A549 (cell line): ENCODE results near the gene INSIG1. TPM values are rescaled to one million over a fixed set of nuclear protein-coding genes. Genes with fewer than 3 reads are reported as not detected.

ENCODE experiments used
- ATAC-seq, 2 experiments: fragments of 200-7000 bp in 1 of 2; fragments of >200 bp in 1 of 2; cut with Nextera tagmentation in 1 of 2; cut with Tn5 transposase in 1 of 2; 3 replicates each; pipeline versions ENCODE4 v1.8.0 to v1.9.1; 2018 to 2020; ENCODE audit warnings: mild to moderate bottlenecking in 1 of 2, moderate library complexity in 1 of 2
- CTCF ChIA-PET: fragments of 300-600 bp; sonication (Branson Sonifier 250); formaldehyde crosslinking; extraction: SDS; loops from one replicate; lab custom pipeline; 2021; ENCODE audit warnings: antibody characterized with exemption, inconsistent platforms; lab: Yijun Ruan, JAX
- POLR2A ChIA-PET: fragments of 350-600 bp; formaldehyde crosslinking; extraction: SDS; loops from one replicate; lab custom pipeline; 2021; ENCODE audit warnings: antibody characterized with exemption, inconsistent platforms; lab: Yijun Ruan, JAX
- DNase-seq, 2 experiments: peaks; one replicate each; pipeline versions ENCODE4 v3.0.0 to v3.0.0-alpha.2; 2011 to 2016; ENCODE audit warnings: low read depth in 1 of 2, low spot score in 1 of 2
- FAIRE-seq: peaks from 2 replicates; lab custom pipeline; 2011; peaks lifted over from hg19 to GRCh38; lab: Jason Lieb, UNC
- H3K27ac ChIP-seq, 2 experiments: fragments of >200 bp; sonication (Bioruptor Twin); formaldehyde crosslinking; 3 replicates each; pipeline ENCODE4 v1.5.1; 2016 to 2017
- H3K4me1 ChIP-seq: fragments of >200 bp; sonication (Bioruptor Twin); formaldehyde crosslinking; 3 replicates; pipeline ENCODE4 v1.6.1; 2016
- H3K4me2 ChIP-seq: fragments of >200 bp; sonication (Bioruptor Twin); formaldehyde crosslinking; 3 replicates; pipeline ENCODE4 v1.6.1; 2016
- H3K4me3 ChIP-seq: fragments of >200 bp; sonication (Bioruptor Twin); formaldehyde crosslinking; 3 replicates; pipeline ENCODE4 v1.5.1; 2016
- H3K9me3 ChIP-seq: fragments of >200 bp; sonication (Bioruptor Twin); formaldehyde crosslinking; 3 replicates; pipeline ENCODE4 v1.6.1; 2016
- ATOH8 ChIP-seq: fragments of 250-450 bp; sonication (Bioruptor Pico); IDR thresholded peaks from 2 replicates; pipeline ENCODE4 v1.5.0; 2020; ENCODE audit warnings: low read depth, mild to moderate bottlenecking, moderate library complexity
- CBX2 ChIP-seq: fragments of 200-600 bp; sonication (generic); IDR thresholded peaks from 2 replicates; pipeline ENCODE4 v1.6.1; 2016; ENCODE audit warnings: low read depth, mild to moderate bottlenecking, borderline replicate concordance
- CHD2 ChIP-seq: fragments of 150-350 bp; IDR thresholded peaks from 2 replicates; pipeline ENCODE4 v1.6.1; 2014; ENCODE audit warnings: low read length; ENCODE audit not compliant: partially characterized antibody
- CTCF ChIP-seq: fragments of >200 bp; sonication (Bioruptor Twin); formaldehyde crosslinking; IDR thresholded peaks from 3 replicates; pipeline ENCODE4 v1.5.1; 2016
- EHMT2 ChIP-seq: fragments of 200-600 bp; sonication (generic); IDR thresholded peaks from 2 replicates; pipeline ENCODE4 v1.6.1; 2016; ENCODE audit warnings: antibody characterized with exemption, low read depth, mild to moderate bottlenecking, moderate library complexity
- ELK1 ChIP-seq: fragments of 150-350 bp; IDR thresholded peaks from 2 replicates; pipeline ENCODE4 v1.6.1; 2014; ENCODE audit warnings: low read depth, mild to moderate bottlenecking, low read length
- ESRRA ChIP-seq: fragments of 150-350 bp; IDR thresholded peaks from 2 replicates; pipeline ENCODE4 v1.6.1; 2014; ENCODE audit warnings: mild to moderate bottlenecking, low read length, borderline replicate concordance
- HDAC2 ChIP-seq: fragments of 200-600 bp; sonication (generic); IDR thresholded peaks from 2 replicates; pipeline ENCODE4 v1.6.1; 2016
- HOXB13 ChIP-seq: fragments of 250-450 bp; sonication (Bioruptor Pico); IDR thresholded peaks from 2 replicates; pipeline ENCODE4 v1.5.0; 2020; ENCODE audit warnings: low read depth, mild to moderate bottlenecking, moderate library complexity
- MAX ChIP-seq: IDR thresholded peaks from 2 replicates; pipeline ENCODE4 v1.6.1; 2012
- MAZ ChIP-seq: fragments of 150-350 bp; IDR thresholded peaks from 2 replicates; pipeline ENCODE4 v1.6.1; 2014; ENCODE audit warnings: antibody characterized with exemption, low read depth, low read length, borderline replicate concordance
- MYC ChIP-seq: IDR thresholded peaks from 2 replicates; pipeline ENCODE4 v1.6.1; 2012; ENCODE audit warnings: mild to moderate bottlenecking, inconsistent platforms, low read length, improper control_type of control experiment, borderline replicate concordance
- NFE2L2 ChIP-seq: fragments of 150-350 bp; conservative IDR thresholded peaks from 2 replicates; pipeline ENCODE4 v1.6.1; 2014; ENCODE audit warnings: low read length
- NPAS2 ChIP-seq: fragments of 250-450 bp; sonication (Bioruptor Pico); IDR thresholded peaks from 2 replicates; pipeline ENCODE4 v1.8.0; 2022; ENCODE audit warnings: mild to moderate bottlenecking, moderate library complexity, borderline replicate concordance
- NR3C1 ChIP-seq: fragments of >200 bp; sonication (Bioruptor Twin); formaldehyde crosslinking; IDR thresholded peaks from 3 replicates; pipeline ENCODE4 v1.6.1; 2017
- PBX3 ChIP-seq: IDR thresholded peaks from 2 replicates; pipeline ENCODE4 v1.6.1; 2012
- PHF8 ChIP-seq: fragments of 200-600 bp; sonication (generic); IDR thresholded peaks from 2 replicates; pipeline ENCODE4 v1.6.1; 2016; ENCODE audit warnings: low read depth, mild to moderate bottlenecking, antibody characterized with exemption, moderate library complexity, borderline replicate concordance
- RARB ChIP-seq: fragments of 250-450 bp; sonication (Bioruptor Pico); IDR thresholded peaks from 2 replicates; pipeline ENCODE4 v1.8.0; 2021; ENCODE audit warnings: mild to moderate bottlenecking, moderate library complexity
- SREBF2 ChIP-seq: fragments of 450-650 bp; IDR thresholded peaks from 2 replicates; pipeline ENCODE4 v1.6.1; 2014; ENCODE audit warnings: mild to moderate bottlenecking, moderate library complexity
- TFCP2L1 ChIP-seq: fragments of 250-450 bp; sonication (Bioruptor Pico); IDR thresholded peaks from 2 replicates; pipeline ENCODE4 v1.5.0; 2021; ENCODE audit warnings: mild to moderate bottlenecking
- ZFP36 ChIP-seq: fragments of 450-650 bp; IDR thresholded peaks from 2 replicates; pipeline ENCODE4 v1.6.1; 2014; ENCODE audit warnings: borderline replicate concordance; ENCODE audit not compliant: partially characterized antibody
- WGBS: methylation state at CpG from one replicate; pipeline ENCODE4 v1.1.6; 2017; ENCODE audit errors: missing lambda C conversion rate; 5-methylcytosine and 5-hydroxymethylcytosine counted together
- polyA plus RNA-seq, 4 experiments: library from polyadenylated mRNA; depleted of rRNA in 3 of 4; stranded (reverse); fragments of >200 nt; fragmentation: RNase III in 1 of 4; extraction: RNeasy Plus Mini Kit Qiagen cat#74134 plus additional on column Dnase treatment in 1 of 4; gene quantifications; 2 replicates in 3 of 4; 3 replicates in 1 of 4; pipeline ENCODE4 v1.2.3, GENCODE V29; 2011 to 2017

INSIG1 gene
- polyA plus RNA-seq, 2 of the 4 experiments (the other 2 are of a cell fraction) = 19.7 to 33.4 TPM

GRCh38 chr7:155255621-155256020, 42.1 kb upstream of the INSIG1 start:
- CTCF ChIA-PET = no interaction called here
- no peaks in the 10 kb centered on the region for H3K4me1 ChIP-seq
- TF ChIP-seq CHD2 (no peak), MAZ (no peak), ESRRA (no peak), MYC (no peak), PHF8 (no peak), EHMT2 (no peak), ELK1 (no peak), RARB (CRISPR knock-in tag) (no peak), CTCF (no peak), NFE2L2 (no peak), HDAC2 (no peak), HOXB13 (CRISPR knock-in tag) (no peak), PBX3 (no peak), ATOH8 (CRISPR knock-in tag) (no peak), TFCP2L1 (no peak), ZFP36 (no peak), MAX (no peak), NPAS2 (no peak)

GRCh38 chr7:155256081-155256760, 41.5 kb upstream of the INSIG1 start:
- no peak overlapping the region for H3K4me2 ChIP-seq
- no peak for ATAC-seq
- FAIRE-seq = no peak
- DNase-seq = no peak
- no peak overlapping the region for H3K27ac ChIP-seq
- ChIA-PET CTCF (no interaction called here), POLR2A (no interaction called here)
- H3K9me3 ChIP-seq = no peaks in the 10 kb centered on the region
- TF ChIP-seq NR3C1 (no peak), EHMT2 (no peak), PHF8 (no peak), SREBF2 (no peak), CBX2 (no peak)
- WGBS = 60% methylated on average over 18 of the region's 18 CpGs
- no peaks in the 10 kb centered on the region for H3K4me1 ChIP-seq
- H3K4me3 ChIP-seq = no peak overlapping the region

More at GRCh38 chr7:155255621-155256020, 42.1 kb upstream of the INSIG1 start:
- Histone ChIP-seq H3K4me3 (no peak overlapping the region), H3K9me3 (no peaks in the 10 kb centered on the region), H3K27ac (no peak overlapping the region), H3K4me2 (no peak overlapping the region)
- FAIRE-seq = no peak
- ATAC-seq = no peak
- no peak for DNase-seq
- POLR2A ChIA-PET = no interaction called here
- WGBS = 72% methylated on average over 6 of the region's 6 CpGs
